ENCODE measurements around the gene HTR1B.

The HTR1B gene

GRCh38 chr6:77474286-77474956, 11.1 kb upstream of the HTR1B start:
- no peaks in the 10 kb centered on the region for H3K36me3 ChIP-seq (ENCODE audit: insufficient read depth, low read length)
- no peak overlapping the region for H3K4me3 ChIP-seq
- no peak overlapping the region for H3K9ac ChIP-seq (ENCODE audit: insufficient read length)
- TF ChIP-seq EZH2 (IDR thresholded peaks at IDR 0.05), result no peak
- TF ChIP-seq POLR2AphosphoS5 (IDR thresholded peaks at IDR 0.05; ENCODE audit: borderline replicate concordance, low read depth, low read length), result no peak
- no peak for TF ChIP-seq FOXP2 (optimal IDR thresholded peaks at IDR 0.05; ENCODE audit: control extremely low read depth, extremely low read length, insufficient read depth)
- no peak for DNase-seq (ENCODE audit: low read depth, low spot score)
- no peak overlapping the region for H3K27ac ChIP-seq
- H3K9me3 ChIP-seq (ENCODE audit: low read depth, low read length), result no peaks in the 10 kb centered on the region

- DNase-seq (ENCODE audit: low read depth, low spot score), result no peak
- H3K9ac ChIP-seq (ENCODE audit: insufficient read length), result no peak overlapping the region
- TF ChIP-seq POLR2AphosphoS5 (IDR thresholded peaks at IDR 0.05; ENCODE audit: borderline replicate concordance, low read depth, low read length), result no peak
- TF ChIP-seq FOXP2 (optimal IDR thresholded peaks at IDR 0.05; ENCODE audit: control extremely low read depth, extremely low read length, insufficient read depth), result no peak
- TF ChIP-seq EZH2 (IDR thresholded peaks at IDR 0.05), result no peak
- H3K4me3 ChIP-seq, result no peak overlapping the region
- no peak overlapping the region for H3K27ac ChIP-seq
- H3K36me3 ChIP-seq (ENCODE audit: insufficient read depth, low read length), result no peaks in the 10 kb centered on the region
- no peaks in the 10 kb centered on the region for H3K9me3 ChIP-seq (ENCODE audit: low read depth, low read length)
These were observed 7.7 kb upstream of the HTR1B start for GRCh38 chr6:77470983-77471382.

- no peaks in the 10 kb centered on the region for H3K36me3 ChIP-seq (ENCODE audit: insufficient read depth, low read length)
- no peak overlapping the region for H3K4me3 ChIP-seq
- H3K9ac ChIP-seq (ENCODE audit: insufficient read length), result no peak overlapping the region
- TF ChIP-seq POLR2AphosphoS5 (IDR thresholded peaks at IDR 0.05; ENCODE audit: borderline replicate concordance, low read depth, low read length) (no peak), EZH2 (IDR thresholded peaks at IDR 0.05) (no peak), FOXP2 (optimal IDR thresholded peaks at IDR 0.05; ENCODE audit: control extremely low read depth, extremely low read length, insufficient read depth) (no peak)
- H3K9me3 ChIP-seq (ENCODE audit: low read depth, low read length), result no peaks in the 10 kb centered on the region
- no peak overlapping the region for H3K27ac ChIP-seq
- DNase-seq (ENCODE audit: low read depth, low spot score), result no peak
These were observed 5.6 kb upstream of the HTR1B start for GRCh38 chr6:77468939-77469338.

GRCh38 chr6:77466451-77467437, 3.5 kb upstream of the HTR1B start:
- DNase-seq (ENCODE audit: low read depth, low spot score), result no peak
- H3K4me3 ChIP-seq, result peak overlapping the region; percentile 72
- TF ChIP-seq POLR2AphosphoS5 (IDR thresholded peaks at IDR 0.05; ENCODE audit: borderline replicate concordance, low read depth, low read length), result no peak
- no peak for TF ChIP-seq FOXP2 (optimal IDR thresholded peaks at IDR 0.05; ENCODE audit: control extremely low read depth, extremely low read length, insufficient read depth)
- TF ChIP-seq EZH2 (IDR thresholded peaks at IDR 0.05), result no peak
- no peaks in the 10 kb centered on the region for H3K9me3 ChIP-seq (ENCODE audit: low read depth, low read length)
- H3K36me3 ChIP-seq (ENCODE audit: insufficient read depth, low read length), result no peaks in the 10 kb centered on the region
- H3K9ac ChIP-seq (ENCODE audit: insufficient read length), result no peak overlapping the region
- no peak overlapping the region for H3K27ac ChIP-seq

GRCh38 chr6:77466055-77466450, 2.8 kb upstream of the HTR1B start:
- H3K9ac ChIP-seq (ENCODE audit: insufficient read length), result no peak overlapping the region
- peak overlapping the region; percentile 72 for H3K4me3 ChIP-seq
- TF ChIP-seq POLR2AphosphoS5 (IDR thresholded peaks at IDR 0.05; ENCODE audit: borderline replicate concordance, low read depth, low read length), result no peak
- no peak for TF ChIP-seq EZH2 (IDR thresholded peaks at IDR 0.05)
- TF ChIP-seq FOXP2 (optimal IDR thresholded peaks at IDR 0.05; ENCODE audit: control extremely low read depth, extremely low read length, insufficient read depth), result no peak
- H3K27ac ChIP-seq, result no peak overlapping the region
- no peaks in the 10 kb centered on the region for H3K9me3 ChIP-seq (ENCODE audit: low read depth, low read length)
- no peaks in the 10 kb centered on the region for H3K36me3 ChIP-seq (ENCODE audit: insufficient read depth, low read length)
- no peak for DNase-seq (ENCODE audit: low read depth, low spot score)

GRCh38 chr6:77464495-77464867, 1.2 kb upstream of the HTR1B start:
- Histone ChIP-seq H3K9ac (ENCODE audit: insufficient read length) (no peak overlapping the region), H3K36me3 (ENCODE audit: insufficient read depth, low read length) (no peaks in the 10 kb centered on the region)

GRCh38 chr6:77463861-77464494, 687 bp upstream of the HTR1B start:
- Histone ChIP-seq H3K9ac (ENCODE audit: insufficient read length) (no peak overlapping the region), H3K36me3 (ENCODE audit: insufficient read depth, low read length) (no peaks in the 10 kb centered on the region), H3K27ac (no peak overlapping the region), H3K4me3 (peak overlapping the region; percentile 40), H3K9me3 (ENCODE audit: low read depth, low read length) (no peaks in the 10 kb centered on the region)
- peak; percentile 13 for TF ChIP-seq EZH2 (IDR thresholded peaks at IDR 0.05)
- TF ChIP-seq FOXP2 (optimal IDR thresholded peaks at IDR 0.05; ENCODE audit: control extremely low read depth, extremely low read length, insufficient read depth), result no peak
- no peak for DNase-seq (ENCODE audit: low read depth, low spot score)

More at GRCh38 chr6:77464495-77464867, 1.2 kb upstream of the HTR1B start:
- Histone ChIP-seq H3K27ac (no peak overlapping the region), H3K9me3 (ENCODE audit: low read depth, low read length) (no peaks in the 10 kb centered on the region), H3K4me3 (no peak overlapping the region)
- TF ChIP-seq POLR2AphosphoS5 (IDR thresholded peaks at IDR 0.05; ENCODE audit: borderline replicate concordance, low read depth, low read length) (no peak), EZH2 (IDR thresholded peaks at IDR 0.05) (peak; percentile 14)
- no peak for DNase-seq (ENCODE audit: low read depth, low spot score)

Measured in SK-N-MC (cell line).